NCI-H2029 (cell line): ENCODE results near the gene NDC1.
"Not testable (repeated sequence)": the region's sequence is repeated elsewhere in the genome, so short reads cannot be mapped to it uniquely, and the experiment has no call there.

Experiments
- DNase-seq: peaks from one replicate; lab custom pipeline; 2025; lab: John Stamatoyannopoulos, UW

Gene NDC1

GRCh38 chr1:53765657-53766056 is 72.4 kb downstream of the NDC1 start:
- no peak for DNase-seq

DNA sequence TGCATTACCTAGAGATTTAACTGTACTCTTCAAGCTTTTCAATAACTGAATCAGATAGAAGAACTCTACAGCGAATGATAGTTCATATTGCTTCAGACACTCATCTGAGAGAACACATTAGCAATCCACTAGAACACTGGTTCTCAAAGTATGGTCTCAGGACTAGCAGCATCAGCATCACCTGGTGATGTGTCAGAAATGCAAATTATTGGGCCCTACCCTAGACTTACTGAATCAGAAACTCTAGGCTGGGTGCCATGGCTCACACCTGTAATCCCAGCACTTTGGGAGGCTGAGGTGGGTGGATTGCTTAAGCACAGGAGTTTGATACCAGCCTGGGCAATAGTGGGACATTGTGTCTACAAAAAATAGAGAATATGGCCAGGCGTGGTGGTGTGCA is 74.2 kb downstream of the NDC1 start:
- DNase-seq = no peak

DNA sequence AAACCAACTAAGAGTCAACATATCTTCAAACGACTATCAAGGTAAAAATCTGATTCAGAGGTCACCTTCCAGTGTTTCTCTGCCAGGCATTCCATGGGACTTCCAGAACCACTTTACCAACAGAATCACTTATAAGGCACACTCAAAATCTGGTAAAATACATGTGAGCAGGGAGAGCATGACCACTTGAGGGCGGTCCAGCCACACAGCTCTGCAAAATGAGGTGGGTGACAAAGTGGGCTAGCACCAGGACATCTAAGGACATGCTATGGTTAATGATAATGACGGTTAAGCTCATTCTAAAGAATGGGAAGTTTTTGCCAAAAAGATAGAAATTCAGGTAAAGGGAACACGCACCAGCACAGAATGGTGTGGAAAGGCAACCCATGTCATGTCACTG is 74.6 kb downstream of the NDC1 start:
- no peak for DNase-seq

DNA sequence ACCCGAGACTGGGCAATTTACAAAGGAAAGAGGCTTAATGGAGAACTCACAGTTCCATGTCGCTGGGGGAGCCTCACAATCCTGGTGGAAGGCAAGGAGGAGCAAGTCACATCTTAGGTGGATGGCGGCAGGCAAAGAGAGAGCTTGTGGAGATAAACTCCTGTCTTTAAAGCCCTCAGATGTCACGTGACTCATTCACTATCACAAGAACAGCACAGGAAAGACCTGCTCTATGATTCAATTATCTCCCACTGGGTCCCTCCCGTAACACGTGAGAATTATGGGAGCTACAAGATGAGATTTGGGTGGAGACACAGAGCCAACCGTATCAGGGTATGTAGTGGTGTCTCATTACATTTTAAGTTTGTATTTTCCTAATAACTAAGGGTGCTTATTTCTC is 77.6 kb downstream of the NDC1 start:
- not testable (repeated sequence) for DNase-seq

- DNase-seq = no peak
These were observed 82.2 kb downstream of the NDC1 start for GRCh38 chr1:53755874-53756273.

DNA sequence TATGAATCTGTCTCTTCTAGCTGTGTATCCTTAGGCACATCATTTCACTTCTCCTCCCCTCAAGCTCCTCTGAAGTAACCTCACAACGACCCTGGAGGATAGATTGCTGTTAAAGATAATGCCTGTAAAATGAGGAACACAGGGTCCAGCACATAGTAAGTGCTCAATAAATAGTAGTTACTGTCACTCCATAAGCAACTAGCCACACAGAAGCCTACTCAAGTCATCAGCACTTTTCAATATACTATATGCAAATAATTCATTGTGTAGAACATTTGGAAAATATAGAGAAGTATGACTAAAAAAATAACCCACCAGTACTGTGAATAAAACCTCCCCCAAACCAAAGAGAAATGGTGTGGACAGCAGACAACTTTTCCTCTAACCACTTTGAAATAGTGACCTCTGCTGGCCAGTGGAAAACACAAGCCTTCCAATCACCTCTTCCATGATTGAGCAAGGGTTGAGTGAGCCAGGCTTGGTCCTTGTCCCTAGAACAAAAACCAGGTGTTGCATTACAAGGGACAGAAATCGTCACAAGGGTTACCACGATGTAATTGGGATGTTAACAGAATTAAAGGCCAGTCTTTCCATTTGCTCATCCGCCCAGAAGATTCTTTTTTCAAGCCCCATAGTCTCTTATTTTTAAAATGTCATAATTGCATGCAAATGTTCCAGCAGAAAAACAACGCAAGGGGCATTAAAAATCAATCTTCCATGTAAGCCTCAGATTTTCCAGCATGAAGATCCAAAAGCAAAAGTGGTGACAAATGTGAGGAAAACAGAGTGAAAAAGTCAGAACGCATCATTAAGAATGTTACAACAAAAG is 83.4 kb downstream of the NDC1 start:
- peak; percentile 47 for DNase-seq

DNA sequence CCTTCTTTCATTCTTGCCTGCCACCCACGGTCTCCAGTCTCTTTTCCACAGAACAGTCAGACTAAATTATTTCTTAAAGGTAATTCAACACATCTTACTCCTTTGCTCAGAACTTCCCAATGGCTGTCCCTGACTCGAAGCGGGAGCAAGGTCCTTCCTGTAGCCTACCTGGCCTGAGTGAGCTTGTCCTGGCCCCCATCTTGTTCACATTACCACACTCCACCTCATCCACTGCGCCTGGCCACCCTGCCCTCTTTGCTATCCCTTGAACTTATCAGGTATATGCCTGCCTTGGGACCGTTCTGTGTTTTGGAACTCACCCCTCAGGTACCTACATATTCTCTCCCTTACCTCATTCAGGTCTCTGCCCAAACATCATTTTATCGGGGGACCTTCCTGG is 85.8 kb downstream of the NDC1 start:
- DNase-seq = no peak

- DNase-seq = no peak
These were observed 90.3 kb downstream of the NDC1 start for GRCh38 chr1:53747841-53748240.

GRCh38 chr1:53740621-53741105 is 97.4 kb downstream of the NDC1 start:
- DNase-seq = no peak

GRCh38 chr1:53739109-53739681 is 98.9 kb downstream of the NDC1 start, which contains the start of gene GLIS1:
Gene GLIS1, minus strand, starts transcription at chr1:53739164. Its CDS starts 1,100 bp downstream, at chr1:53738064.
- DNase-seq = peak; percentile 76

GRCh38 chr1:53738205-53739108 is 99.6 kb downstream of the NDC1 start:
- no peak for DNase-seq

DNA sequence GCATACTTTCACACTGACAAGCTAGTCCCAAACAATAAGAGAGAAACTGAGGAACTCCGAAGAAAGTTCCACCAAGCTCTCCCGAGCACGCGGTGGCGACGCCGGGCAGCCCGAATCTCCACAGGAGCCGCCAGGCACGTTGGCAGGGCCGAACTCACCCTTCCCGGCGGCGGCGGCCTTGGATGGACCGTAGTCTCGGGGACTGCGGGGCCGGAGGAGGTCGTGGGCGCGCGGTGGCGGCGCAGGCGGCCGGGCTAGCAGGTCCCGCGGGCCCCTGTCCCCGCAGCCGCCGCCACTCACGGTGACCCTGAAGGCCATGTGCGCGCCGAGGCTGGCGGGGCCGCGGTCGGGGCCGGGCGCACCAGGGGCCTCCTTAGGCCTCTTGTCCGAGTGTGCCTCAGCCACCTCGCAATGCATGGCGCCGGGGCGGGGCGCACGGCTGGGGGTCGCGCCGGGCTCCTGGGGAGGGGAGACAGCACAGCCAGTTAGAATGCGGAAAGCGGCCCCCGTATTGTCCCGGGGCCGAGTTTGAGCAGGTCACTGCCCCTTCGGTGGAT is 100.4 kb downstream of the NDC1 start:
- no peak for DNase-seq

GRCh38 chr1:53736290-53736689 is 101.8 kb downstream of the NDC1 start:
- no peak for DNase-seq

- no peak for DNase-seq
These were observed 102.4 kb downstream of the NDC1 start for GRCh38 chr1:53735681-53736080.

- DNase-seq = no peak
These were observed 102.8 kb downstream of the NDC1 start for GRCh38 chr1:53735261-53735660.

DNA sequence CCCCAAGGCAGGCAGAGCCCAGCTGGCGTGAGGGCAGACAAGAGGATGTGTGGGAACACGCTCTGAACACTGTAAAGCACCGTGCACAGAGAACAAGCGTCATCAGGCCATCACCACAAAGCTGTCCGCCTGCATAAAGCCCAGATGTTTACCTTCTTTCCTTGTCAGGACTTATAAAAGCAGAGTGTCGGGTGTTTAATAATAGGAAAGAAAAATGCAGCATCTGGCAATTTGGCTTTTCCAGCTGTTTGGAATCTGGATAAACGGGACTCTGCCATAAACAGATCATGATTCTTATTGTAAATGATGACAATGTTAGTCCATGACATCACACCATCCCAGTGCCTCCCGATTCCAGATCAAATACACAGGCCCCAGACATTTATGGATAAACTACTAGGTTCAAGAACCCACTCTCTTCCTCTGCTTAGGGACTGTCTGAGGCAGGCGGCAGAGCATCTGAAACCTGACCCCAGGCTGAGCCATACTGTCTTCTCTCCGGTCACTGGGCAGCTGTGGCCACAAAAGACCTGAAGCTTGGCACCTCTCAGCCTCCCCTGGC is 103.4 kb downstream of the NDC1 start:
- no peak for DNase-seq

DNA sequence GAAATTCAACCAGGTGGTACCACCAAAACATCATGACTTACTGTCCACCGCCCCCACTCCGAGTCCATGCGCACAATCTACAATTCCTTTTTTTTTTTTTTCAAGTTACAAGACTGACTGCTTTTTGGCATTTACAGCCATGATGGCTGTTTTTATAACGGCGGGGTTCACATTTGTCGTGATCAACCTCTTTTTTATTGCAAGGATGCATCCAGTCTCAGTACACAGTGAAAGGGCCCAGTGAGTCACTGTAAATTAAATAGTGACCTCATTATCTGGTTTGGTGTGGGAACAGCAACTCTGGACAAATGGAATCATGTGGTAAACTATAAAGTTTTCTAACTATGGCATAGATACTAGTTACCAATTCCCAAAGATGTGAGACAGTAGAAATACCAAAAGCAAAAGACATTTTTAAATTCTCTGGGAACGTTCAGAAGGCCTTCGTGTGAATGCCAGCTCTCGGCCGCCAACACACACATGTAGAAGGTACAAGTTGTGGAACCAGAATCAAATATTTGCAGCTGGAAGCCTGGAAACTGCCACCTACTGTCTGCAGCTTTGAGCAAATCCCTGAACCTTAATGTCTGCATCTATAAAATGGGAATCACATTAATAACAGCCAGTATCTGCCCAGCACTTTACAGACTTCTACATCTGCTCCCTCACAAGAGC is 104.0 kb downstream of the NDC1 start:
- no peak for DNase-seq

- DNase-seq = no peak
These were observed 104.6 kb downstream of the NDC1 start for GRCh38 chr1:53733447-53733931.

GRCh38 chr1:53732912-53733317 is 105.2 kb downstream of the NDC1 start:
- no peak for DNase-seq

- DNase-seq = no peak
These were observed 105.7 kb downstream of the NDC1 start for GRCh38 chr1:53732409-53732808.

GRCh38 chr1:53731779-53732305 is 106.3 kb downstream of the NDC1 start:
- no peak for DNase-seq
